HL-60/S4 treated with retinoic acid at 250 ng/mL for 4 days and 3 days (cell line): ENCODE measurements around the gene KCNJ14.
"Not testable (repeated sequence)": the region's sequence is repeated elsewhere in the genome, so short reads cannot be mapped to it uniquely, and the experiment has no call there.

Source experiments
- in situ Hi-C: fragments of 300-500 bp; cut with MboI; formaldehyde crosslinking; loops from 2 replicates; pipeline ENCODE4 v1.7.0; 2022; ENCODE audit warnings: low sequenced_read_pairs

KCNJ14 gene

DNA sequence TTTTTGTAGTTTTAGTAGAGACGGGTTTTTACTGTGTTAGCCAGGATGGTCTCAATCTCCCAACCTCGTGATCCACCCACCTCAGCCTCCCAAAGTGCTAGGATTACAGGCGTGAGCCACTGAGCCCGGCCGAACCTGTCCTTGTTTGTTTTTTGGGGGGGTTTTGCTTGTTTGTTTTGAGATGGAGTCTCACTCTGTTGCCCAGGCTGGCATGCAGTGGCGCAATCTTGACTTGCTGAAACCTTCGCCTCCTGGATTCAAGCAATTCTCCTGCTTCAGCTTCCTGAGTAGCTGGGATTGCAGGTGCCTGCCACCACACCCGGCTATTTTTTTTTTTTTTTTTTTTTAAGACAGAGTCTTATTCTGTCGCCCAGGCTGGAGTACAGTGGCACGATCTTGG, 31.3 kb downstream of the KCNJ14 start:
- in situ Hi-C loops: not testable (repeated sequence)

DNA sequence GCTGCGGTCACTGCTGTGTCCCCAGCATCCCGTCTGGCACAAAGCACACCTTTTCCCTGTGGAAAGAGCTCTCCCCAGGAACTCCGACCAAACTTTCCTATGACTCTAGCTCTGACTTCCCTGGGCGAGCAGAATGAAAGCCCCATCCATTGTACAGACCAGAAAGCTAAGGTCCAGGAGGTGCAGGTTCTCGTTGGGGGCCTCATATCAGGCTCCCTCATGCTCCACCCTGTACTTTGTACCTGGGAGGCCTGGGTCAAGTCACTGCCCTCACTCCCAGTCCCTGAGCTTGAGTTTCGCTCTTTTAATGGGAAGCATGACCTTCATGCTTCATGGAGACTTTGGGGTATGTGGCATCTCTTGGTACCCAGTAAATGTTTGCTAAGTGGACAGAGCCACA, 32.2 kb downstream of the KCNJ14 start:
- in situ Hi-C loops: no loop called here

DNA sequence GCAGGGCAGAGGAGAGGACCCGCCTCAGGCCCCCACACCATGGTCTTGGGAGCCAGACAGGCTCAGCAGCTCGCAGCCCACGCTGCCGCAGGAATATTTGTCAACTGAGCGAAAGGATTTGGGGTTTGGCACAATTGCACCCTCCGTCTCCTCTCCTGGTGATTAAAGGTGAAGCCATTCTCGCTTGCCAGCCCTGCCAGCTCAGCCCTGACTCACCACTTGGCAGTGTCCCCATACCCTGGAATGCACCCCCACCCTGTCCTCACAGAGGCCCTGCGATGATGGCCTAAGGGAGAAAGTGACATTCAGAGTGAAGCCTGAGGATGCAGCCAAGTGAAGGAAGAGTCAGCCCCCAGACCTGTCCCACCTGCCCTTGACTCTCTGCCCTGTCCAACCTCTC, 32.6 kb downstream of the KCNJ14 start:
- in situ Hi-C loops: no loop called here

DNA sequence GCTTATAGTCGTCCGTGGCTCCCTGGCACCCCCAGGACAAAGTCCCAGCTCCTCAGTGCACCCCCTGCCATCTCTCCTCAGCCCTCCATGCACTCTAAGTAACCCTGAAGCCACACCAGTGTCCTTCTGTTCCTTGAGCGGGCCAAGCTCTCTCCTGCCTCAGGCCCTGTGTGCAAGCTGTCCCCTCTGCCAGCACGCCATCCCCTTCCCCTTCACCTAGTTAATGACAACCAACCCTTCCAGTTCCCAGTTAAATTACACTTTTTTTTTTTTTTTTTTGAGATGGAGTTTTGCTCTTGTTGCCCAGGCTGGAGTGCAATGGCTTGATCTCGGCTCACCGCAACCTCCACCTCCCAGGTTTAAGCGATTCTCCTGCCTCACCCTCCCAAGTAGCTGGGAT, 33.1 kb downstream of the KCNJ14 start:
- in situ Hi-C loops: not testable (repeated sequence)

DNA sequence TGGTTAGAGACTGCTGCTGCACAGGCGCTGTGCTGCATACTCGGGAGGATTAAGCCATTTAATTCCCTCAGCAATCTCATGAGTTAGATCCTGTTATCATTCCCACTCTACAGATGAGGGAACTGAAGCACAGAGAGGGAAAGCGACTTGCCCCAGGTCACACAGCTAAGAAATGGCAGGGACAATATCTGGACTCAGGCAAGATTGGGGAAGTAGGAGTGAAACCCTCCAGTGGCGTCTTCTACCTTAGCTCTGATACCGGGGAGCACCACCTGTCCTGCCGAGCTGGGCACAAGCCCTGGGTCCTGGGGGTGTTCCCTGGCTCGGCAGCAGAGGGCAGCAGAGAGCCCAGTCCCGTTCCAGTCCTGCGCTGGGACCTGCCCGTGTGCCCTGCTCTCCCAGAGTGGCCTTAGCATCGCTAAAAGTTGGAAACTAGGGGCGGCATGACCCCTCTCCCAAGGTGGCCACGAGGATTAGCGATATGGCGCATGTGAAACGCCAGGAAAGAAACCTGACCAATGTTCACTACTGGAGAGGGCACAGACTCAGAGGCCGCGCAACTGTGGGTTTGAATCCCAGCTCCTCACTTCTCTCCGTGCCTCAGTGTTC, 34.3 kb downstream of the KCNJ14 start:
- in situ Hi-C loops: no loop called here

DNA sequence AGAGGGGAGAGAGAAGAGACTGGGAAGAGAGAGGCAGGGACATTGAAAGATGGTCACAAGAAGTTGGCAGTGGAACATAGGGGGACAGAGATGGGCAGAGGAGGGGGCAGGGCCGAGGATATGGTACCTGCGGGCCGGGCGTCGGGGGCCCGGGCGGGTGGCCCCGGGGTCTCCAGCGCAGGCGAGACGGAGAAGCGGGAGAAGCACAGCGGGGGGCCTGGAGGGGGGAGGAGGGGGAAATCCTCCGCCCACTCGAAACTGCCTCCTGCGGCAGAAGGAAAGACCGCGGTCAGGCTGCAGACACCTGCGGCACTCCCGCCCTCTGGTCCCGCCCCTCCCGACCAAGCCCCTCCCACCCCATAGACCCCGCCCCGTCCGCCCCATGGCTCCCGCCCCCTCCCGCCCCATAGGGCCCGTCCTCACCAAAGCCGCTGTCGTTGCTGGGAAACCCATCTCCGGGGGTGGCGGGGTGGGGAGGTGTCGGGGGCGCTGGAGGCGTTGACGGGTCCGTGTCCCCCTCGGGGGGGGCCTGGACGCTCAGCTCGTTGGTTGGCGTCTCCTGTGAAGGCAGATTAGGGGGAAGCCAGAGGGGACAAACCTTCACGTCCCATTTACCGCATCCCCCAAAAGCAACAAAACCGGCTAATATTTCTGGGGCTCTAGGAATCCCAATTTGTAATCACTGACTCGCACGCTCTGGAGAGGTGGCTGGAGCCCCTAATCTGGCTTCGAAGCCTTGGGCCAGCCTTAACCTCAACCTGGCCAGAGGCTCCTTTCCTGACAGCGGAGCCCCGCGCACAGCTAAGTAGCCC, 35.8 kb downstream of the KCNJ14 start:
- in situ Hi-C loops: no loop called here

DNA sequence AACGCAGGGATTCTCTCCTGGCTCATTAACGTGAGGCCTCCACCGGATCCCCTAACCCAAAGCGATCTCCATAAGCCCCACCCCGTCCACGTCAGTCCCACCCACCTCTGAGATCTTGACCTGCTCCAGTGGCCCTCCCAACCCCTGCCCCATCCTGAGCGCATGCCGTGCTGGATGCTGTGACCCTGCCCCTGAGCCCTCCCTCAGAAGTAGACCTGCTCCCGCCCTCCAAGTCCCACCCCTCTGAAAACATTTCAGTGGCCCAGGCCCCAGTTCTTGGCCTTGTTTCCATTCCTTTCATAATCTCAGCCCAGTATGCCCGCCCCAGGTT, 36.4 kb downstream of the KCNJ14 start:
- in situ Hi-C loops: no loop called here

DNA sequence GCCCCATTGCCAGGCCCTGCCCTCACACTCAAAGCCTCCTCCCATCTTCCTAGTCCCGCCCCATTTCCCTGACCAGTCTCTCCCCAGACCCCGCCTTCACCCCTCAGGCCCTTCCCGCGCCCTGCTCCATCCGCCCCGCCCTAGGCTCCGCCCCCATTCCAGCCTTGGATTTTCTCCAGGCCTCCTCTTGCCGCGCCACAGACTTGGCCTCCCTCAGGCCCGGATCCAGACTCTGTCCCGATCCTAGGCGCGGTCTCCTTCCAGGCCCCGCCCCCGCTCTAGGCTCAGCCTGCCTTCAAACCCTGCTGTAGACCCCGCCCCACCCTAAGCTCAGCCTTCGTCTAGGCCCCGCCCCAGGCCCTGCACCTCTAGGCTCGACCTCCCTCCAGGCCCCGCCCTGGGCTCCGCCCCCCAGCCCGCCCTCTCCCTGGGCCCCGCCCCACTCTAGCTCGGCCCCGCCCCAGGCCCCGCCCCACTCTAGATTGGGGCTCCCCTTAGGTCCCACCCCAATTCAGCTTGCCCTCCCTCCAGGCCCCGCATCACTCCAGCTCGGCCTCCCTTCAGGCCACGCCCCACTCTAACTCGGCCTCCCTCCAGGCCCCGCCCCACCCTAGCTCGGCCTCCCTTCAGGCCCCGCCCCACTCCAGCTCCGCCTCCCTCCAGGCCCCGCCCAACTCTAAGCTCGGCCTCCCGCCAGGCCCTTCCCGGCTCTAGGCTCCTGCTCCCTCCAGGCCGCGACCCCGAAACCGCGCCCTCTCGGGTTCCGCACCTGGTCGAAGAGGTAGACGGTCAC, 37.7 kb downstream of the KCNJ14 start:
- in situ Hi-C loops: no loop called here

DNA sequence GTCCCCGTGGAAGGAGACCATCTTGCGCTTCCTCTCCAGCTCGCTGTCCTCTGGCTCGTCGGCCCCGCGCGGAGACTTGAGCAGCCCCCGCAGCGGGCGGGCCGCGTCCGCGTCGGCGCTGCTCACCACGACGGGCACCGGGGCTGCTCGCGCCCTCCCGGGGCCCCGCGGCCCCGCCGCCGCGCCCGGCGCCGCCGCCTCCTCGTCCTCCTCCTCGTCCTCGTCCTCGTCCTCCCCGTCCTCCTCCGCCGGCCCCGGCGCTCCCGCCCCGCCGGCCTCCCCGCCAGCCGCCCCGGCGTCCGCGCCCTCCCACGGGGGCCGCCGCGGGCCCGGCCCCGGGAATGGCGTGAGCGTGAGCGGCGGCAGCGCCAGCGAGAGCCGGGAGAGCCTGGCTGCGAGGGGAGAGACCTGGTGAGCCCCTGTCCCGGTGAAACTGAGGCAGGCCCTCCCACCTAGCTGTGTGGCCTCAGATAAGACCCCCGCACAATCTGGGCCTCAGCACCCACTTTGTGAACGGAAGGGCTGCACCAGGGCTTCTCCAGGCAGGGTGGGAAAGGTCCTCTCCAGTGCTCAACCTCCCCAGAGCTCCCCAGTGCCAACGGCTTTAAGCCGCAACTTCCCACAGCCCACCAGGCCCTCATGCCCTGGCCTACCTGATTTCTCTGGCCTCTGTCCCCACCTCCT, 38.5 kb downstream of the KCNJ14 start:
- in situ Hi-C loops: no loop called here

DNA sequence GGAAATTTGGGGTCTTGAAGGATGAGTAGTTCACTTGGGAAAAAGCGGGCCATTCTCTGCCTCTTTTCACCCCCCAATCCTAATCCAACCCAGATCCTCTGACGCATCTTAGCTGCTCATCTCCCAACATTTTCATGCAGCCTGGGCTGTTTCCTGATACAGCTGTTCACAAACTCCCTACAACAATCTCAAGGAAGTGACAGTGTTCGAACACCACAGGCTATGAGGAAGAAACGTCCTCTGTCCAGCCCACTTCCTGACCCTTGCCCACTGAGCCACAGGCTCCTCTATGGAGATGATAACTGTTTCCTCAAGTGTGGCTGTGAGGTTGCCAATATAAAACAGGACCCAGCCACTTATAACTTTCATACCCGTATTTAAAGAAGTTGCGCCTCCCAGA, 40.0 kb downstream of the KCNJ14 start:
- in situ Hi-C loops: no loop called here

DNA sequence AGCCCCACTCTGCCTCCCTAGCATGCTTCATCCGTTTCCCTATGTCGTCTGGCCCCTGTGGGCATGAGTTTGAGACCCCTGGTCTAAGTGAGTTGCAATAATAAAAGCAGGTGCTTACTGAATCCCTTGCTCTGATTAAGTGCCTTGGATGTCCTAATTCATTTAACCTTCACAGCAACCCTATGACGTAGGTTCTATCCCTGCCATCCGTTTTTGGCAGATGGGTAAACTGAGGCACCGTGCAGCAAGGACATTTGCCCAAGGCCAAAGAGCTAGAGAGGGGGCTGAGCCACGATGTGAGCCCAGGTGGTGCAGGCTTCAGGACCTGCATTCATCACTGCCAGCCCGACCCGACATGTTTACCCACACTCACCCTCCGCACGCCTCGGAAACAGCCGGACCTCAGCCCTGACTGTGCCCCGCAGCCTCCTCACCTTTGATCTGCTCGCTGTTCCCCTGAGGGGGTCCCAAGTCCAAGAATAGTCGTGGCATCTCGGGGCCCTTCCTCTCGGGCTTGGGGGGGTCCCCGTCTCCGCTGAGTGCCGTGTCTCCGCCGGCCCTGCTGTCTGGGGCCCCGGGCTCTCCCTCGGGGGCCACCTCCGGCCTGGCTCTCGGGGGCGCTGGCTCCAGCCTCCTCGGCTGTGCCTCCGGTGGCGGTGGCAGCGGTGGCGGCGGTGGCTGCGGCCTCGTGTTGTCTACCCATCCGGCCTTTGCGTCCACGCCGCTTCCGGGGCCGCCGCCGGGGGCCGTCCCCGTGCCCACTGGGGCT, 41.8 kb downstream of the KCNJ14 start:
- in situ Hi-C loops: no loop called here

DNA sequence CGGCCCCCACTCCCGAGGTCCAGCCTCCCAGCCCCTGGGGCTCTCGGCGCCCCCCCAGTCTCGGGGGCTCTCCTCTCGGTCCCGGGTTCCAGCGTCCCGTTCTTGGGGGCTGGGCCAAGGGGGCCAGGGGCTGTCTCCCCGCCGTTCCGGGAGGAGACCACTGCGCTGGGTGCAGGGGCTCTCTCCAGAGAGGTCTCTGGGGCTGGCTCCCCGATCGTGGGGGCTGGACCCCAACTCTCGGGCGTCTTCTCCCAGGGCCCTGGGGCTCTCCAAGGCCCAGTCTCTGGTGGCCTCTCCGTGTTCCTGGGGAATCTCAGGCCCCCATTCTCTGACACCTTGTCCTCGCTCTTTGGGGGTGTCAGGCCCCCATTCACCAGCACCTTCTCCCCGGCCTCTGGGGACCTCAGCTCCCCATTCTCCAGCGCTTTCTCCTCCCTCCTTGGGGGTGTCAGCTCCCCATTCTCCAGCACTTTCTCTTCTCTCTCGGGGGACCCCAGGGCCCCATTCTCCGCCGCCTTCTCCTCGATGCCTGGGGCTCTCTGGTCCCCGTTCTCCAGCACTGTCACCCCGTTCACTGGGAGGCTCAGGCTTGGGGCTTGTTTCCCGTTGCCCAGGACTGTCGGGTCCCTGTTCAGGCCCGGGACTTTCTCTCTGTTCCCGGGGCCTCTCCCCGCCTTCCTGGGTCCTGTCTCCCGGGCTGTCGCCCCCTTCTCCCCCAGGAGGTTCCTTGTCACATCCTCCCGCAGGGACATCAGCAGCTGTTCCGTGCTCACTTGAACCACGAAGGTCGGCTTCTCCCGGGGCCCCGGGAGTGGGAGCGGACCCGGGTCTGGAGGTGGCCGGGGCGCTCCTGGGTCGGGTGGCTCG, 42.6 kb downstream of the KCNJ14 start:
- in situ Hi-C loops: no loop called here

DNA sequence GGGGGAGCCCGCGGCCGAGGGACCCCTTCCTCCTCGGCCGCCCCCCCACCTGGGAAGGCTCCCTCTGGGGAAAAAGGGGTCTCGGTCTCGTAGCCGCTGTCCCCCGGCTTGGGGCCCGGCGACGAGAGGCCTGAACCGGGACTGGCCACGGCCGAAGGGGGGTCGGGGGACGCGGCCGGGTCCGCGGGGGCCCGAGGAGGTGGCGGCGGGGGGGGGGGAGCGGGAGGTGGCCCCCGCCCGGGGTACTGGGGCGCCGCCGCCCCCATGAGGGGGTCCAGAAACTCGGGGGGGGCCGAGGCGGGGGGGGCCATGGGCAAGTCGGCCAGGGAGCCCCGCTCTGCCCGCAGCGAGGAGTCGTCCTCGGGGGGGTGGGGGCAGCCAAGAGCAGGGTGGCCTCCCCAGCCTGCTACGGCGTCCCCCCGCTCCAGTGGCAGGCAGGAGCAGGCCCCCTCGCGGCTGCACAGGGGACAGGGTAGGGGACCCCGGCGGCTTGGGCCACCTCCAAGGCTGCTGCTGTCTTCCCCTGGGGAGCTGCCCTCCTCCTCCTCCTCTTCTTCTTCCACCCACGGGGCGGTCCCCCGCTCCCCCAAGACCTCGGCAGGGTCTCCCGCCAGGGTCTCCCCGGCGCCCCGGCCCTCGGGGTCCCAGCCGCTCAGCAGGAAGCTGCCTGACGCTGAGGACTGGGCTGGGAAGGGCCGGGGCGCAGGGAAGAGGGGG, 43.4 kb downstream of the KCNJ14 start:
- in situ Hi-C loops: no loop called here

DNA sequence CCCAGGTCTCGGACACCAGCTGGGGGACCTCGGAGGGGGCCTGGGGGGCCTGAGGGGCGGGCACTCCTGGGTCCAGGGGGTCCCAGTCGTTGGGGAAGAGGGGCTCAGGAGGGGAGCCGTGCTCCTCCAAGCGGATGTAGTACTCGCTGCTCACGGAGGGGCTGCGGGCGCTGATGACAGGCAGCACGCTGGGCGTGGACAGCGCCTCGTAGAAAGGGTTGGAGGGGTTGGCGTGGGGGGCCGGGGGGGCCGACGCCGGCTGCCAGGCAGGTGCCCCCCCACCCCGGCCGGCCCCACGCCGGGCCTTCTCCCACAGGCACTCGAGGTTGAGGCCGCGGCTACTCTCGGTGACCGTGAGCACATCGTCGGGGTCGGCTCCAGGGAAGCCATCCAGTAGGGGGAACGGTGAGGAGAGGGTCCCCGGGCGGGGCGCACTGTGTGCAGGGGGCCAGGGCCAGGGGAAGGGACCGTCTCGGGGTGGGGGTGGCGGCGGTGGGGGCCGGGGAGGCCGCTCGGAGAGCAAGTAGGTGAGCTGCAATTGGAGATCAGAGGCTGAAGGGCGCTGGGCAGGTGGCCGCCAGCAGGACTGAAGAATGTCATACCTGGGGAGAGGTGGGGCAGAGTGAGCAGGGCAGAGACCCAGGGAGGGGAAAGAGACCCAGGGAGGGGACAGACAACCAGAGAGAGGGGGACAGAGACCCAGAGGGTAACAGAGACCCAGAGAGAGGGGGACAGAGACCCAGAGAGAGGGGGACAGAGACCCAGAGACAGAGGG, 44.1 kb downstream of the KCNJ14 start:
- in situ Hi-C loops: loop anchor here (10.0 kb wide), 1 partner anchor 85 kb away; no protein-coding TSS in a partner anchor

DNA sequence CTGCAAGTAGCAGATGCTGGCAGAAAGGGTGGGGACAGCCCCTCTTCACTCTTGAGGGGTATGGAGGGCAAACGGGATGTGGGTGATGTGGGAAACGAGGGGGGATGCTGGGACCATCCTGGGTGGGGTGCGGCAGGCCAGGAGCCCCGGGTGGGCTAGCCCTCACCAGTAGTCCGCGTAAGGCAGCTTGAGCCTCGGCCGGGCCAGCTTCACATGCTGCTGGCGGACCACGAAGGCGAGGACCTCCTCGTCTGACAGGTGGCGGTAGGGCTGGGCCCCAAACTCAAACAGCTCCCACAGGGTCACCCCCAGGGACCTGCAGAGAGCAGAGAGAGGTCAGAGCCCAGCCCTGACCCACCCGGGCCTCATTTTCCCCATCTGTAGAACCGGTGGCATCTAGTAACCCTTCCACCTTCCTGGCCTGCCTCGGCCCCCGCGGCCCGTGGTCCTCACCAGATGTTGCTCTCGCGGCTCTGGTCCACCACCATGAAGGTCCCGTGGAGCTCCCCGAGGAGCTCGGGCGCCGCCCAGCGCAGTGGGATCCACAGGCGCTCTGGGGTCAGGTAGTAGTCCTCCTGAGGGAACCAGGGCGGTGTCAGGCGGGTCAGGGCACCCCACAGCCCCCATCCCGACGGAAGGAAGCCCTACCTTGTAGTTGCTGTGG, 45.6 kb downstream of the KCNJ14 start:
- in situ Hi-C loops: loop anchor here (10.0 kb wide), 1 partner anchor 84 kb away; no protein-coding TSS in a partner anchor

DNA sequence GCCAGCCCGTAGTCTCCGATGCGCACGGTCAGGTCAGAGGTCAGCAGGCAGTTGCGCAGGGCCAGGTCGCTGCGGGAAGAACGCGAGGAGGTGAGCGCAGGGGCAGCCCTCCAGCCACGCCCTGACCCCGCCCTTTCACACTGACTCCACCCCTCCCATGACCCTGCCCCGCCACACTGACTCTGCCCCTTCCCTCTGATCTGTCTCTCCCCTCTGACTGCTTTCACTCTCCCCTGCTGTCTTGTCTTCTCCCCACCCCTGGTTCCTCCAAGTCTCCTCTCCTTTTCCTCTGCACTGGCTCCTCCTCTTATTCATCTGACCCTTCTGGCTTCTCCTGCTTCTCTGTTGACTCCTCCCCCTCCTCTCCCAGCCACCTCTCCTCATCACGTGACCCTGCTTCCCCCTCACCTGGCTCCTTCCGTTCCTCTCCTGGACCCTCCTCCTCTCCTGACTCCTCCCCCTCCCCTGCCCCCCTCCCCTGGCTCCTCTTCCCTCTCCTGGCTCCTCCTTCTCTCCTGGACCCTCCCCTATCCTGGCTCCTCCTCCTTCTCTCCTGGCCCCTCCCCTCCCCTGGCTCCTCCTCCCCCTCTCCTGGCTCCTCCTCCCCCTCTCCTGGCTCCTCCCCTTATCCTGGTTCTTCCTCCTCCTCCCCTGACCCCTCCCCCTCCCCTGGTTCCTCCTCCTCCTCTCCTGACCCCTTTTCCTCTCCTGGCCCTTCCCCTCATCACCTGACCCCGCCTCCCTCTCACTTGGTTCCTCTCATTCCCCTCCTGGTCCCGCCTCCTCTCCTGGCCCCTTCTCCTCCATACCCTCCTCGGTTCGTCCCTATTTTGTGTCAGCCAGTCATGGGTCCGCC, 46.3 kb downstream of the KCNJ14 start:
- in situ Hi-C loops: loop anchor here (10.0 kb wide), 1 partner anchor 83 kb away; no protein-coding TSS in a partner anchor
